Fibroblast of peridontal ligament (primary cell): ENCODE data around the gene CNGA2.

Experiments
- DNase-seq: peaks from one replicate; pipeline ENCODE4 v3.0.0-alpha.2; 2010; ENCODE audit errors: extremely low read depth

The CNGA2 gene

DNA sequence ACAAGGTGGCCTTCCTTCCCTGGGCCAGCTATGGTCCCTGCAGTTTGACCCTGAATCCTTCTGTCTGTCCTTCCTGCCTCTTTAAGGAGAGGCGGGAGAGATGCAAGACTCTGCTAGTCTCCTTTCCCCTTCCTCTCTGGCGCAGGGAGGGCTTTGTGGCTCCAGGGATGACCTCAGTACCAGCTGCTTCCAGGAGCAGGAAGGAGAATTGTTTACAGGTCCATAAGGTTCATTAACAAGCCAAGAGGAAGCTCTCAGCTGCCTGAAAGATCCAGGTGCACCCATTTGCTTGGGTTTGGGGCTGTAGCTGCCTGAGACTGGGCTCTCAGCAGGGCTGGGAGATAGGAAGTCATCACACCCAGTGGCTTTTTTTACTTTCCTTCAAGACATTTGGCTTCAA is 22.8 kb upstream of the CNGA2 start:
- peak; percentile 3 for DNase-seq

DNA sequence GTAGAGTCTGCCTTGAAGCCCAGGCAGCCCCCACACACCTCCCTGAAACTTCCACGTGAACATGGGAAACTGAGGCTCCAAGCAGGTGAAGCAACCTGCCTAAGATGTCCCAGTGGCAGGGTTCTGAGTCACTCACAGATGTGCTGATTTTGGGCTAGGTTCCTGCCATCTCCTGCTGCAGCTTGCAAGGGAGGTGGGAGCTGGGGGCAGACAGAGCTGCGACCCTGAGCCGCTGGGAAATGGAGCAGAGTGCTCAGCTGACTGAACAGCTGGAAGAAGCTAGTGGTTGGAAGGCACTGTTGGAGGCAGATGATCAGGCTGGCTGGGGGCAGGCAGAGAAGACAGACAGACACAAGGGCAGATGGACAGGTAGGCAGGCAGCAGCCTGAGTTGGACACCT is 22.3 kb upstream of the CNGA2 start:
- DNase-seq = no peak

DNA sequence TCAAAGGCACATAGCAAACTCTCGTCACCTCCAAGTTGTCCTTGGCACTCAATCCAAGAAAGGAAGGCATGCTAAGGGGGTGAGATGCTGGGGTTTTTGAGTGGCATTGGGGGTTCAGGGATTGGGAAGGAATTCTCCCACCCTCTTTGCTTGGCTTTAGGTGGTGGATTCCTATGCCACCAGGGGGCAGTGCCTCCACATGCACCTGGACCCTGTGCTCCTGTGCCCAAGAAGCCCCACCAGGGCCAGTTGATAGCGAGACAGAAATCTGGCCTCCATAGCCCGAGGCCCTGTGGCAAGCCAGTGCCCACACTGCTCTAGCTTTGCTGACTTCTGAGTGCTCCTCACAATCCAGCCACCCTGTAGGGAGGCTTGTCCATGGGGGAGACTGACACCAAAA is 20.7 kb upstream of the CNGA2 start:
- DNase-seq = no peak

DNA sequence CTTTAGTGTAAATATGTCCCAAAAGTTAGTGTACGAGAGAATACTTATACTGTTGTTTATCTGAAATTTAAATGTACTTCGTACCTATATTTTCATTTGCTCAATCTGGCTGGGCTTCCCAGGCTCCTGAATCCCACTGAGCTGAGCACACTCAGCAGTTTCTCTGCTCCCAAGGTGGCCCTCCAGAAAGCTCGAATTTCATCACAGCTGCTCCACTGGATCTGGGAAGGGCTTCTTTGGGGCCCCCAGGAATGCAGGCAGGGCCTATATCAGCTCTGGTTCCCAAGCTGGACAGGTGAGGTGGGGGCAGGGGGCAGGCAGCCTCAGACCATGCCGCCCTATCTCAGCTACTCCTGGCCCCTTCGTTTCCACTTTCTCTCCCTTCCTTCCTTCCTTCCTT is 20.2 kb upstream of the CNGA2 start:
- no peak for DNase-seq

DNA sequence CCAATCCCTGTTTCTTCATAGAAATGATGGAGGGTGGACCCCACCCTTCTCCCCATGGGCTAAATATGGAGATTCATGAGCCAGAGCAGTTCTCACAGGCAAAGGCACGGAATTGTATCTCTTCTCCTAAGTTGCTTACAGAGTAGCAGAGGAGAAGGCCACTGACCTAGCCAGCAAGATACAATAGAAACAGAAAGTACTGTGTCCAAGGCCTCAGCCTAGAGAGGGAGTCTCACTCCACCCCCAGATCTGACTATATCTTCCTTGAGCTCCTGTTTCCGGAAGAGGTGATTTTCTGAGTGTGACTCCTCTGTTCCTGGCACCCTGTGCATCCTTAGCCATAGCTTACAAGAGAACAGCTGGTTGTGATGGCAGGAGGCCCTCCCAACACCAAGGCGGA is 18.8 kb upstream of the CNGA2 start, which contains the start of gene FATE1:
TSS of gene FATE1 (plus strand) at position 284 of the 400 bp plus-strand sequence. CDS start at position 369, 85 bp downstream.
- DNase-seq = no peak

DNA sequence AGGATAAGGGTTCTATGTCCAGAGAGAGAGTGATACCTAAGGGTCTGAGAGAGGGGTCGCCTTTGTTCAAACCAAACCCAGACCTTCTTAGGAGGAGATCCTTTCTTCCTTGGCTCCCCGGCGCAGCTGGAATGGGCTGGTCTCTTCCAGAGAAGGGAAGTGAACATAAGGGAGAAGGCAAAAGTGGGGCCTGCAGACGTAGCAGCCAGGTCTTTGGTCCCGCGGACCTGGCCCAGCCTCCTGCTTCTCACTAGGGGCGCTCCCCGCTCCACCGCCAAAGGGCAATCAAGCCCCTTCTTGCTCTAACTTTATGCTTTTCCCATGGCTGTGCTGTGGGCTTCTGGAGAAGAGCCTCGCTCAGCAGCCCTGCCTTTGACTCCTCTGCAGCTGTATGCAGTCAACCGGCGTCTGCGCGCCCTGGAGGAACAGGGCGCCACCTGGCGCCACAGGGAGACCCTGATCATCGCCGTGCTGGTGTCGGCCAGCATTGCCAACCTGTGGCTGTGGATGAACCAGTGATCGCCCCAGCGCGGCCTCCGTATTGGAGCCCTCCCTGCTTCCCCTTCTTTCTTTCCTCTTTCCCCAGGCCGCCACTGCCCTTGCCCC is 12.2 kb upstream of the CNGA2 start:
- DNase-seq = peak; percentile 18

DNA sequence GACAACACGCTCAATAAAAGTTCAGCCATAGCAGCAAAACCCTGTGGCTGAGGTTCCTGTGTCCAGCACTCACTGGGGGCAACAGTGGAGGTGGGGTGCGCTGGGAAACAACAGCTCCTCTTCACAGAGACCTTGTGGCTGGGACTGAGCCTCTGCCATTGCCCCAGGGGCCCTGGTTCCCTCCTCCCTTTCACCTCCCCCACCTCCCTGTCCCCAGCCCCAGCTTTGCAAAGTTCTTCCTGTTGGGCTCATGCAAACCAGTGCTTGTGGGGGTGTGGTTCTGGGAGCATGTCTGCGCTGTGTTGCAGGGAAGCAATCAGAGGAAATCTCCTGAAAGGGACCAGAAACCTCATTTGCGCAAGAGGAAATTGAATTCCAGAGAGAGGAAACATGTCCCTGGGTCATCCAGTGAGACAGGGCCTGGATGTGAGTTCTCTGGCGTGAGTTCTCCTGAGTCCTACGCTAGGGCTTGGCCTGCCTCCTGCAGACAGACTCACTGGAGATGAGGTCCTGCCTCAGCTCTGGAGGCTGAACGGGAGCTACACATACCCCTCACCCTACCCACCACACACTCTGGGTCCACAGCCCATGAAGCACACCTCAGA is 11.3 kb upstream of the CNGA2 start:
- no peak for DNase-seq

DNA sequence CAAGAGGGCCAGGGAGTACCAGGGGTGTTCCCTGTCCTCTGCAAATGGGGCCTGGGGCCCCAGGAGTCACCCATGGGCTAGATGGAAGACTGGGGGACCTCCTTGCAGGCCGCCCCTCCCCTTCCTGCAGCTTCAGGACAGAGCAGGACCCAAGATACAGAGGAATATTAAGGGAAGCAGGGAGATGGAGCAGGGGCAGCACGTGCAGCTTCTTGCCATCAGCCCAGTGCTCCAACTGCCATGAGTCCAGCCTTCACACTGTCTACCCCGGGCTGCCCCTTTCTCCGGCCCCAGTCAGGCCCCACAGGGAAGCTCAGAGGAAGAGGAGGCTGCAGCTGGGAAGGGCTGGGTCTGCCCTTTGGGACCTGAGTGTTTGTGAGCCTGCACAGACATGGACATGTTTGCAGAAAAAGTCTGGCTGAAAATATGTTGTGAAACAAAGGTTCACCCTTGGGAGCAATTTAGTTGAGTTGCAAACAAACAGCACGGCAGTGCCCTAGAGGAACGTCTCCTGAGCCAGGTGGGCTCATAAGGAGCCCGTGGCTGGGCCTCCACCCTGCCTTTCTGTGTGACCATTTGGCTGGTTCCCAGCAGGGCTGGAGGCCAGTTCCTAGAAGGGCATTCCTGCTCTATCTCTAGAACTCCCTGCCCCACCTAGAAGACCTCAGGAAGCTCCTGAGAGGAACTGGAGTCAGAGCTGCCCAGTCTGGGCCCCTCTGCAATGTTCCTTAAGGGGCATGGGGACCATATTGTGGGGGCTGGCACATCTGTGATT is 9.8 kb upstream of the CNGA2 start:
- DNase-seq = no peak

DNA sequence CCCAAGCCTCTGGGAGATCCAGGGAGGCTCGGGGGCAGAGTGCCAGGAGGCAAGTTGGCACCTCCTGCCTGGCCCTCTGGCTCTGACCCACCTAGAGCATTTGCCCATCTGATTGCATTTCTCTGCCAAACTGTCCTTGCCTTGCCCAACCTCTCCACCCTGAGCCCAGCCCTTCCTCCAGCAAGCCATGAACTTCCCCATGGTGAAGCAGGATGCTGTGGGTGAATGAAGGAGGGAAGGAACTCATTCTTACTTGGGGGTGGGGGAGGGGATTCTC is 9.3 kb upstream of the CNGA2 start:
- DNase-seq = no peak

DNA sequence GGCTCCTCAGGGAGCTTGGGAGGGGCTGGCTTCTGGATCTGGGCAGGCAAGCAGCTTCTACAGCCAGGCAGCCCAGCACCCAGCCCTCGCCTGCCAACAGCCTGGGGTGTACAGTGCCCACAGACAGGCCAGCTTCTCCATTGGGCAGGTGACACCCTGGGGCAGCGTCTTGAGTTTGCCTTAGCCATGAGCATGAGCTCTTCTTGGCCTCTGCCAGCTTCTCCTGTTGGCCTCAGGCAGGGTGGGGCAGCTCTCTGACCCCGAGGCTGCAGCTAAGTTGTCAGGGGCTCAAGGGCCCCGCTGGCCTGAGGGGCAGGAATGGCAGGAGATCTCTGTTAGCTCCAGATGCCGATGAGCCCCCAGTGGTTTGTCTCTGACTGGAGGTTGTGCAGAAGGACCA is 7.8 kb upstream of the CNGA2 start:
- no peak for DNase-seq

DNA sequence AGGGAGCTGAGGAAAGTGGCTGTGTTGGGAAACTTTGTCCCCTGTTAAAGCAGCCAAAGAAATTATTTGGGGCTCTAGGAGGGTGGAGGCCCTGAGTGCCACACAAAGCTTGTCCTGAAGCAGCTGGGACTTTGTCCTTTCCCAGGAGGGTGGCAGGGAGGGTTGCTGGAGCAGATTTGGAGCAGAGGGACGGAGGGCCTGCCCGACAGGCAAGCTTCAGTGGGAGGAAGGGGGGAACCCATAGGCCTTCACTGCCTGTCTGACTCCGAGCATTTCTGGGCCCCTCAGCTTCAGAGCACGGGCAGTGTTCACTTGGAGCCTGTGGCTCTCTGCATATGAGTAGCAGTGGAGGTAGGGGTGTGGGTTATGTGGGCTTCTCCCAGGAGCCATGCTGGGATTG is 7.2 kb upstream of the CNGA2 start:
- DNase-seq = no peak

DNA sequence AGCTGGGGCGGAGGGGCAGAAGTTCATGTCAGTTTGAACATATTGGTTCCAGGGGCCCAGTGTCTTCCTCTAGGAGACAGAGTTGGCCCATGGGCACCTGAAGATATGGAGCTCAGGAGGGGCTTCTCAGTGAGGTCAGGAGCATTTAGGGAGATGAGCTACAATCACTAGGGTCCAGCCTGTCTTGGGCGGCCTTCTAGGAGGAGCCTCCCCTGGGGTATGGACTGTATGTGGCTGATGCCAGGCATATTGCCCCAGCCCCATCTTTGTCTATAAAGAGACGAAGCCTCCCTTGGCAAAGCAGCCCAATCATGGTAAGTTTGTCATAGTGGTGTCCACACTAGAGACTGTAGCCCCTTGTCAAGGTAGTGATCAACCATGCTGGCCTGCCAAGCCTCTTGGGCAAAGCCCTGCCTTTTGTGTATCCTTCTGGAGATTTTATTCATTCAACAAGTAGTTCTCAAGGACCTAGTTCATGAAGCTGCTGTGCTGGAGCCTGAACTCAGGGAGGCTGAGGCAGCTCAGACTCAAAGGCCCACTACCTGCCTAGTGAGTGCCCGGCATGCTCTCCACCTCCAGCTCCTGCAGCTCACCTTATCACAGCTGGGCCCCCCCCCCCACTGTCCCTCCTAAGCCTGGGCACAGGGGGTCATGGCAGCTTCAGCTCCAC is 5.4 kb upstream of the CNGA2 start:
- DNase-seq = no peak

DNA sequence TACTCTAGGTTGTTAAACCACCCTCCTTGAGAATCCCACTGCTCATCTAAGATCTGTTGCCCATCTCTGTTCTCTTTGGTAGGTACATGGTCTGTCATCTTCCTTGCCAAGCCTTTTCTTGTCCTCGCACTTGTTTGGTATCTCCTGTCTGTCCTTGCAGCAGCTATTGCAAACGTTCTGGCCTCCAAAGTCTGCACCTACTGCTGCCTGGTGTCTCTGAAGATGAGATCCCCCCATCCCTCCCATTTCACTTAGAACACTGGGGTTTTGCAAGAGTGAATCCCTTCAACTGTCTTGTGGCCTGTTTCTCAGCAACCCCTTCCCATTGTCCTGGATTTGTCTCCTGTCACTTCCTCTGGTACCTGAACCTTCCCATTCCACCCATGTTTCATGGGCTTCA is 673 bp downstream of the CNGA2 start:
- DNase-seq = no peak

DNA sequence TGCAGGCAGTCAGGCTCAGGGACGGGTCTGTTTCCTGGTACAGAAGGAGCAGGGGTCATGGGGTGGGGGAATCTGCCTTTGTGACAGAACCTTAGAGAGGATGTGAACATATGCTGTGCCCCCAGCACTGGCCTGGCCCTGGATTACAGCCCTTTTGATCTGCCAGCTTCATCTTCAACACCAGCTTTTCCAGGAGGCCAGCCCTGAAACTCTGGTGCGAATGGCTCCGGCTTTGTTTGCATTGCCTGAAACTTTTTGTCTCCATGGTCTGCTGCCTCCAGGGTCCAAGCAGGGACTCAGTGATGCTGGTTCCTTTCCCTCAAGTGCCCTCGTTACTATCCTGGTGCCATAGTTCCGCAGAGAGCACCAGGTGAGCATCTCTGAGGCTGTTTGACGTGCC is 2.1 kb downstream of the CNGA2 start:
- no peak for DNase-seq

DNA sequence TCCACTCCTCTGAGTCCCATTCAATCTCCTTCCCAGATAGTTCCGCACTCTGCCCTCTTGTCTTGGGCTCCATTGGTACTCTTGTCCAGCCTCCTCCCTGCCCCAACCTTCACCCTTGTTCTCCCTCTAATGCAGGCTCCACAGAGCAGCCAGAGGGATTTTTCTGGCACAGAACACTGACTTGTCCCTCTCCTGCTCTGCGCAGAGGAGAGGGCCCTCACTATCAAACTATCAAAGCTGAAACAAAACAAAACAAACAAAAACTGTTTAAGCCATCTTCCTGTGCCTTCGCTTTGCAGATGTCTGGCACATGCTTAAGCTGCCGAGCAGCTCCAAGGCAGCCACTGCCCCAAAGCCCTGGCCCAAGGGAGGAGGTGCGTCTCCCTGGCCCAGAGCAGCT is 2.9 kb downstream of the CNGA2 start:
- DNase-seq = no peak

DNA sequence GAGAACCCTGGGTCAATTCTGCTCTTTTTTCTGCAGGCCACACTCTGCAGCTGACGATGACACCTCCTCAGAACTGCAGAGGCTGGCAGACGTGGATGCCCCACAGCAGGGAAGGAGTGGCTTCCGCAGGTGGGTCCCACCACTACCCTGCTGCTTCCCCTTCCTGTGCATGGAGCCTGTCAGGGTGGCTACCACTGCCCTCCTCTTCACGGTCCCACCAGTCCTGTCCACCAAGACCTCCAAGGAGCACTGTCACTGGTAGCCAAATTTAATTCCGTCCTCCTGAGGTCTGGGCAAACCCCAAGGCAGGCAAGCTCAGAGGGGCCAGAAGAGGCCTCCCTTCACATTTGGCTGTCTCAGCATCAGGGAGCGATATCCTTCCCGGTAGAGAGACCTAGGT is 4.2 kb downstream of the CNGA2 start:
- DNase-seq = no peak

DNA sequence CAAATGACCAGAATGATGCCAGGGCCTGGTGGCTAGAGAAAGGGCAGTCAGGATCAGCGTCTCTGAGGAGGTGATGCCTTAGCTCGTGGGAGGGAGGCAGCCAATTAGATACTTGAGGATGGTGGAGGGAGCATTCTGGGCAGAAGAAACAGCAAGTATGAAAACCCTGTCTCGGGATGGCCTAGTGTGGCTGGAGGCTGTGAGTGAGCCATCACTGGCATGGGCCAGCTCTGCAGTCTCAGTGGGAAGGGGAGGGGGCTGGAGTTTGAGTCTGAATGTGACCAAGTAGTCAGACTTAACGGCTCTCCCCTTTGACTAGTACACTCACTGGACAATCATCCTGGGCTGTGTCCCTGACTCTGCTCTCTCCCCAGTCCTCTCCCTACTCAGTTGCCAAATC is 7.1 kb downstream of the CNGA2 start:
- no peak for DNase-seq

DNA sequence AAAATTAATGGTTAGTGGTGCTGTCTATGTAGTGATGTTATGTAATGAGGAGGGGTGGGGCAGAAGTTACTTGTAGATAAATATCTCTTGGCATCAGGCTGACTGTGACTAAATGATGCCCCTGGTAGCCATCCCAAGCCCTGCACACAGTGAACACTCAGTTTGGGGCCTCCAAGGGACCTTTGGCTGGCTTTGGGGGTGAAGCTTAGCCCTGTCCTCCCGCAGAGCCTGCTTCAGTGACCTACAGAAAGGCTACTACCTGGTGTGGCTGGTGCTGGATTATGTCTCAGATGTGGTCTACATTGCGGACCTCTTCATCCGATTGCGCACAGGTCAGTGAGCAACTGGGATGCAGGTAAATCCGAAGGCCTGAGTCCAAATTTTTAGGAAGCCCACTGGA is 7.8 kb downstream of the CNGA2 start:
- no peak for DNase-seq

DNA sequence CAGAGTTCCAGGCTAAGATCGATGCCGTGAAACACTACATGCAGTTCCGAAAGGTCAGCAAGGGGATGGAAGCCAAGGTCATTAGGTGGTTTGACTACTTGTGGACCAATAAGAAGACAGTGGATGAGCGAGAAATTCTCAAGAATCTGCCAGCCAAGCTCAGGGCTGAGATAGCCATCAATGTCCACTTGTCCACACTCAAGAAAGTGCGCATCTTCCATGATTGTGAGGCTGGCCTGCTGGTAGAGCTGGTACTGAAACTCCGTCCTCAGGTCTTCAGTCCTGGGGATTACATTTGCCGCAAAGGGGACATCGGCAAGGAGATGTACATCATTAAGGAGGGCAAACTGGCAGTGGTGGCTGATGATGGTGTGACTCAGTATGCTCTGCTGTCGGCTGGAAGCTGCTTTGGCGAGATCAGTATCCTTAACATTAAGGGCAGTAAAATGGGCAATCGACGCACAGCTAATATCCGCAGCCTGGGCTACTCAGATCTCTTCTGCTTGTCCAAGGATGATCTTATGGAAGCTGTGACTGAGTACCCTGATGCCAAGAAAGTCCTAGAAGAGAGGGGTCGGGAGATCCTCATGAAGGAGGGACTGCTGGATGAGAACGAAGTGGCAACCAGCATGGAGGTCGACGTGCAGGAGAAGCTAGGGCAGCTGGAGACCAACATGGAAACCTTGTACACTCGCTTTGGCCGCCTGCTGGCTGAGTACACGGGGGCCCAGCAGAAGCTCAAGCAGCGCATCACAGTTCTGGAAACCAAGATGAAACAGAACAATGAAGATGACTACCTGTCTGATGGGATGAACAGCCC is 9.3 kb downstream of the CNGA2 start:
- no peak for DNase-seq

DNA sequence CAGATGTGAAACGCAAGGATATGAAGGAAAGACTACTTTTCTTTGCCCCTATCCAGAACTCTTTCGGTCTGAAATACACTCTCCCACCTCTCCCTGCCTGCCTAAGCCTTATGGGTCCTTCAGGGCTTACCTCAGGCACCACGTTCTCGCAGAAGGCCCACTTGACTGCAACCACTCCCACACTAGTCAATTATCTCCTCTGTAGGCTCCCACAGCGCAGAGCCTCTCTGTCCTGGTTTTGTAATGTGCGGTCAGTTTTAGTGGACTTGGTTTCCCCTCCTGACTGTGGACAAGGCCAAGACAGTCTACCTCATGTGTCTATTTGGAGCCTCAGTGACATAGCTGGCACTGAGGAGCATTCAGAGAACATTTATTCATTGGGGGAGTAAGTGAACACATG is 11.1 kb downstream of the CNGA2 start:
- DNase-seq = no peak

DNA sequence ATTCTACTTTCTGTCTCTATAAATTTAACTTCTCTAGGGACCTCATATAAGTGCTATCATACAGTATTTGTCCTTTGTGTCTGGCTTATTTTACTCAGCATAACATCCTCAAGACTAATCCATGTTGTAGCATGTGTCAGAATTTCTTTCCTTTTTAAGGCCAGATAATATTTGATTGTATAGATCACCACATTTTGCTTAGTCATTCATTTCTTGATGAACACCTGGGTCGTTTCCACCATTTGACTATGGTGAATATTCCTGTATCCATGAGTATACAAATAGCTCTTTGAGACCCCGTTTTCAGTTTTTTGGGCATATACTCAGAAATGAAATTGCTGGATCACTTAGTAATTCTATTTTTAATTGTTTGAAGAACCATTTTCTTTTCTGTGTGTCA is 12.0 kb downstream of the CNGA2 start:
- no peak for DNase-seq

DNA sequence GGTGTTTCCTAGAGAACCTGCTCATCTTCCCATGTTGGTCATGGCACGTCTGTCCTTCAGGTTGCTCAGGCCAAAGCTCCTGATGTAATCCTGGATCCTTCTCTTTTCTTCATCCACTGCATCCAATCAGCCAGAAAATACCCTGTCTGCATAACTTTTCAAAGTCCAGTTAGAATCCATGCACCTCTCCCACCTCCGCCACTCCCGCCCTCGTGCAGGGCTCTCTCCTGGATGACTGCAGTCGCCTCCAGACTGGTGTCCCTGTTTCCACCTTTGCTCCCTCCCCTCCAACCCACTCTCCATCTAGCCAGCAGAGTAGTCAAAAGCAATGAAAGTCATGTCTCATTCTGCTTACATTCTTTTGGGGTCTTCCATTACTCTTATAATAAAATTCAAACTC is 16.0 kb downstream of the CNGA2 start:
- no peak for DNase-seq
